Lower leg skin (tissue), 4 donors: Measurements from ENCODE around the gene KRTAP4-2. TPM values are rescaled to one million over a fixed set of nuclear protein-coding genes. Genes with fewer than 3 reads are reported as not detected.
"Not testable (repeated sequence)": the region's sequence is repeated elsewhere in the genome, so short reads cannot be mapped to it uniquely, and the experiment has no call there.

Experiments used
- DNase-seq, 2 donors: peaks; one replicate each; pipeline ENCODE4 v3.0.0-alpha.2; 2019; ENCODE audit warnings: low spot score in 2 of 2
- H3K4me3 ChIP-seq: fragments of 200-600 bp; sonication (generic); 2 replicates; pipeline ENCODE4 v1.5.1; 2017; ENCODE audit warnings: mild to moderate bottlenecking, low read depth; ENCODE audit not compliant: poor library complexity, severe bottlenecking
- POLR2A ChIP-seq, 2 donors: fragments of 450-650 bp; IDR thresholded peaks; one replicate each; pipeline ENCODE4 v1.6.1; 2016 to 2017; ENCODE audit warnings: antibody characterized with exemption in 2 of 2, mild to moderate bottlenecking in 1 of 2, moderate library complexity in 1 of 2
- WGBS, 2 donors: methylation state at CpG; one replicate each; pipeline ENCODE4 v1.1.5; 2018; 5-methylcytosine and 5-hydroxymethylcytosine counted together
- intact Hi-C: fragments of 100-400 bp; cut with DNase I; formaldehyde crosslinking; loops from one replicate; pipeline ENCODE4 v1.15.0; 2023; ENCODE audit warnings: low total_unique reads
- total RNA-seq, 4 donors: library from RNA; depleted of rRNA; stranded (reverse); fragments of >200 nt; gene quantifications; one replicate each; pipeline ENCODE4 v1.1.0, GENCODE V29; 2016
- TF ChIP-seq, protein P1 (sequence below), 3 donors: fragments of 450-650 bp; IDR thresholded peaks; one replicate each; pipeline ENCODE4 v1.5.1; 2016; ENCODE audit warnings: antibody characterized with exemption in 3 of 3, mild to moderate bottlenecking in 3 of 3, moderate library complexity in 2 of 3

Gene KRTAP4-2
- total RNA-seq, 4 donors from 2014 or later = 5.0 to 75.4 TPM; not detected in 2

DNA sequence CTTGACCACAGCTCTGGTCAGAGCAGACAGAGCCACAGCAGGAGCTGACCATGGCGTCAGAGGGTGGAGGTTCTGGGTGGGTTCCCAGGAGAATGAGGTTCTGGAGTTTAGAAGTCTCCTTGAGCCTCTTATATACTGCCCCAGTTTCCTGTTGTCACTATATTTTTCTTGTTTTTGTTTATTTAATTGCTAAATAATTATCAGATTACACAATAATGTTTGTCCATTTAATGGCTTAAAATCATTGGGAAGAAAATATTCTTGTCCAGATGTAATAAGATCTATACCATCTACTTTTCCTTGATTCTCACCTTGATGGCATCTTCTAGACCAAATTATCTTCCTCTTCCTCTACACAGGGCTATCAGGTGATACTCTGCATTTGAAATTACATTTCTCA lies 9.9 kb downstream of the KRTAP4-2 start, which contains the start of gene KRTAP4-3:
KRTAP4-3 (minus strand) TSS at position 101 of the 400 bp plus-strand sequence; CDS start at position 52, 49 bp downstream.
- intact Hi-C loops = no loop called here

DNA sequence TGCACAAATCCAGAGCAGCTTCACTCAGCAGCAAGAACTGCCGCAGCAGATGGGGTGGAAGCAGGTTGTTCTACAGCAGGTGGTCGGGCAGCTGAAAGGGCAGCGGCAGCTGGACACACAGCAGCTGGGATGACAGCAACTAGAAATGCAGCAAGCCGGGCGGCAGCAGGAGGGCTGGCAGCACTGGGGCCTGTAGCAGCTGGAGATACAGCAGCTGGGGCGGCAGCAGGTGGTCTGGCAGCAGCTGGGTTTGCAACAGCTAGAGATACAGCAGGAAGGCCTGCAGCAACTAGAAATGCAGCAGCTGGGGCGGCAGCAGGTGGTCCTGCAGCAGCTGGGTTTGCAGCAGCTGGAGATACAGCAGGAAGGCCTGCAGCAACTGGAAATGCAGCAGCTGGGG lies 10.5 kb downstream of the KRTAP4-2 start:
- DNase-seq = no peak

More for the DNA sequence above, 9.9 kb downstream of the KRTAP4-2 start, which contains the start of gene KRTAP4-3:
- H3K4me3 ChIP-seq = no peak within 1 kb of the TSS
- no peak for DNase-seq
- TF ChIP-seq, protein P1, sequence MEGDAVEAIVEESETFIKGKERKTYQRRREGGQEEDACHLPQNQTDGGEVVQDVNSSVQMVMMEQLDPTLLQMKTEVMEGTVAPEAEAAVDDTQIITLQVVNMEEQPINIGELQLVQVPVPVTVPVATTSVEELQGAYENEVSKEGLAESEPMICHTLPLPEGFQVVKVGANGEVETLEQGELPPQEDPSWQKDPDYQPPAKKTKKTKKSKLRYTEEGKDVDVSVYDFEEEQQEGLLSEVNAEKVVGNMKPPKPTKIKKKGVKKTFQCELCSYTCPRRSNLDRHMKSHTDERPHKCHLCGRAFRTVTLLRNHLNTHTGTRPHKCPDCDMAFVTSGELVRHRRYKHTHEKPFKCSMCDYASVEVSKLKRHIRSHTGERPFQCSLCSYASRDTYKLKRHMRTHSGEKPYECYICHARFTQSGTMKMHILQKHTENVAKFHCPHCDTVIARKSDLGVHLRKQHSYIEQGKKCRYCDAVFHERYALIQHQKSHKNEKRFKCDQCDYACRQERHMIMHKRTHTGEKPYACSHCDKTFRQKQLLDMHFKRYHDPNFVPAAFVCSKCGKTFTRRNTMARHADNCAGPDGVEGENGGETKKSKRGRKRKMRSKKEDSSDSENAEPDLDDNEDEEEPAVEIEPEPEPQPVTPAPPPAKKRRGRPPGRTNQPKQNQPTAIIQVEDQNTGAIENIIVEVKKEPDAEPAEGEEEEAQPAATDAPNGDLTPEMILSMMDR (IDR thresholded peaks at IDR 0.05) = no peak
- TF ChIP-seq POLR2A (IDR thresholded peaks at IDR 0.05) = no peak
- WGBS, 2 donors = 63% methylated on average over 1 of the region's 1 CpG

DNA sequence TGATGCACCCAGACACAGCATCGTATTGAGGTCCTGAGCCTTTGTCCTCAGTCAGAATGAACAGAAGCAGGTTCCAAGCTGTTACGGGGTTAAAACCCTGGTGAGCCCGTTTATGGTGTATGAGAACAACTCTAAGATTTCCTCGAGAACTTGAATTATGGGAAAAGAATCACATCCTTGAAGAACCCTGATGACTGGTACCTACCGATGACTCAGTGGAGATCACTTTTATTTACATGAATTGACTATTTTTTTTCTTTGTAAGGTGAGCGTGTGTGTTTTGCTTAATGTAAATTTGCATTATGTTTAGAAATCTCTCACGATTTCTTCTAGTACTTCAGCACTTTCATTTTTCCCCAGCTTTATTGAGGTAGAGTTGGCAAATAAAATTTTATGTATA lies 14.2 kb downstream of the KRTAP4-2 start:
- TF ChIP-seq, protein P1 (IDR thresholded peaks at IDR 0.05) = no peak
- no peak for TF ChIP-seq POLR2A (IDR thresholded peaks at IDR 0.05)
- WGBS, 2 donors = 76 to 80% methylated on average over 7 of the region's 7 CpGs
- DNase-seq = no peak
- intact Hi-C loops = no loop called here
- no peak overlapping the region for H3K4me3 ChIP-seq

More for the DNA sequence above, 10.5 kb downstream of the KRTAP4-2 start:
- intact Hi-C loops = no loop called here
- TF ChIP-seq, protein P1 (IDR thresholded peaks at IDR 0.05) = no peak
- TF ChIP-seq POLR2A (IDR thresholded peaks at IDR 0.05) = no peak
- WGBS, 2 donors = 82 to 89% methylated on average over 7 of the region's 7 CpGs
- H3K4me3 ChIP-seq = no peak overlapping the region

DNA sequence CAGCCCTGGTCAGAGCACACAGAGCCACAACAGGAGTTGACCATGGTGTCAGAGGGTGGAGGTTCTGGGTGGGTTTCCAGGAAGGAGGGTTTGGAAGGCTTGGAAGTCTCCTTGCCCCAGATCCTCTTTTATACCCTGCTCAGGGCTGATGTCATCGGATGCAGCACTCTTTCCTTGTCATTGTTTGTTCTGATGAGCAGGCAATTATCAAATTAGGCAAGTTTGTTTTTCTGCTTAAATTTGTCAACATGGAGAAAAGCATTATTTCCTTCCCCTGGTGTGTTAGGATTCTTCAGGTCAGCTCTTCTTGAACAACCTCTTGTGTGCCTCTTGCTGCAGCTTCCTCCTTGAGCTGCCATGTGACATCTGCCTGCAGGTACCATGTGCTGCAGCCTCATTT lies 17.4 kb downstream of the KRTAP4-2 start, which contains the start of gene KRTAP4-4:
KRTAP4-4 (minus strand) TSS at position 101 of the 400 bp plus-strand sequence; CDS start at position 44, 57 bp downstream.
- DNase-seq = no peak
- TF ChIP-seq, protein P1 (IDR thresholded peaks at IDR 0.05) = no peak
- TF ChIP-seq POLR2A (IDR thresholded peaks at IDR 0.05) = no peak
- intact Hi-C loops = no loop called here
- WGBS, 2 donors = 85 to 90% methylated on average over 1 of the region's 1 CpG
- H3K4me3 ChIP-seq = no peak within 1 kb of the TSS

DNA sequence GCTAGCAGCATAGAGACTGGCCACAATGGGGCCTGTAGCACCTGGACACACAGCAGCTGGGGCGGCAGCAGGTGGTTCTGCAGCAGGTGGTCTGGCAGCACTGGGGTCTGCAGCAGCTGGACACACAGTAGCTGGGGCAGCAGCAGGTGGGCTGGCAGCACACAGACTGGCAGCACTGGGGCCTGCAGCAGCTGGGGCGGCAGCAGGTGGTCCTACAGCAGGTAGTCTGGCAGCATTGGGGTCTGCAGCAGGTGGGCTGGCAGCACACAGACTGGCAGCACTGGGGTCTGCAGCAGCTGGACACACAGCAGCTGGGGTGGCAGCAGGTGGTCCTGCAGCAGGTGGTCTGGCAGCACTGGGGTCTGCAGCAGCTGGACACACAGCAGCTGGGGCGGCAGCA lies 17.8 kb downstream of the KRTAP4-2 start:
- H3K4me3 ChIP-seq, DNase-seq, intact Hi-C loops: not testable (repeated sequence)
- WGBS, 2 donors = 92 to 100% methylated on average over 2 of the region's 3 CpGs

DNA sequence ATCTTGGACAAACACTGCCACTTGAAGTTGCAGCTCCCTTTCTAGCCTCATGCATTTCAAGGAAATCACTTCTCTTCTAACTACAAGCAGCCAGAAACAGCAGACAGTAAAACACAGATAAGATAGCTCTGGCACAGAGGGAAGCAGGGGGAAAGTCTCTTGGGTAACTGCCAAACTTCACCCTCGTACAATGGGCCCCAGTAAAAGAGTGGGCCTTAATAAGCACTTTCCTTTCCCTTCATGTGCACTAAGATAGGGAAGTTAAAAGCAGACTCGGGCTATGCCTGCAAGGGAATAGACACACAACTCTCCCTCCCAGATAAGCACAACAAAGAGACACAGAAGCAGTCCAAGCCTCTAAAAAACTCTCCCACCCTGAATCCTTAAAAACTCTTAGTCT lies 24.2 kb downstream of the KRTAP4-2 start:
- no peak for DNase-seq
- H3K4me3 ChIP-seq = no peak overlapping the region
- TF ChIP-seq, protein P1 (IDR thresholded peaks at IDR 0.05) = no peak
- TF ChIP-seq POLR2A (IDR thresholded peaks at IDR 0.05) = no peak
- 30 to 50% methylated on average over 2 of the region's 2 CpGs for WGBS, 2 donors
- intact Hi-C loops = no loop called here
